HG02938 (cell line): ENCODE data around the gene PEX11G.
A peak's percentile ranks its signal among the peaks of the same experiment; 100 is the strongest.

Experiments used
- ATAC-seq: cut with Tn5 transposase; IDR thresholded peaks from one replicate; pipeline ENCODE4 v1.9.1; 2021; ENCODE audit warnings: mild to moderate bottlenecking, moderate library complexity; ENCODE audit not compliant: unreplicated experiment

The PEX11G gene

GRCh38 chr19:7488736-7489353, at the start of gene PEX11G:
PEX11G (minus strand) TSS chr19:7489035; CDS start chr19:7489010, 25 bp downstream.
- no peak for ATAC-seq

GRCh38 chr19:7535998-7536695, 47.3 kb upstream of the PEX11G start:
- no peak for ATAC-seq

DNA sequence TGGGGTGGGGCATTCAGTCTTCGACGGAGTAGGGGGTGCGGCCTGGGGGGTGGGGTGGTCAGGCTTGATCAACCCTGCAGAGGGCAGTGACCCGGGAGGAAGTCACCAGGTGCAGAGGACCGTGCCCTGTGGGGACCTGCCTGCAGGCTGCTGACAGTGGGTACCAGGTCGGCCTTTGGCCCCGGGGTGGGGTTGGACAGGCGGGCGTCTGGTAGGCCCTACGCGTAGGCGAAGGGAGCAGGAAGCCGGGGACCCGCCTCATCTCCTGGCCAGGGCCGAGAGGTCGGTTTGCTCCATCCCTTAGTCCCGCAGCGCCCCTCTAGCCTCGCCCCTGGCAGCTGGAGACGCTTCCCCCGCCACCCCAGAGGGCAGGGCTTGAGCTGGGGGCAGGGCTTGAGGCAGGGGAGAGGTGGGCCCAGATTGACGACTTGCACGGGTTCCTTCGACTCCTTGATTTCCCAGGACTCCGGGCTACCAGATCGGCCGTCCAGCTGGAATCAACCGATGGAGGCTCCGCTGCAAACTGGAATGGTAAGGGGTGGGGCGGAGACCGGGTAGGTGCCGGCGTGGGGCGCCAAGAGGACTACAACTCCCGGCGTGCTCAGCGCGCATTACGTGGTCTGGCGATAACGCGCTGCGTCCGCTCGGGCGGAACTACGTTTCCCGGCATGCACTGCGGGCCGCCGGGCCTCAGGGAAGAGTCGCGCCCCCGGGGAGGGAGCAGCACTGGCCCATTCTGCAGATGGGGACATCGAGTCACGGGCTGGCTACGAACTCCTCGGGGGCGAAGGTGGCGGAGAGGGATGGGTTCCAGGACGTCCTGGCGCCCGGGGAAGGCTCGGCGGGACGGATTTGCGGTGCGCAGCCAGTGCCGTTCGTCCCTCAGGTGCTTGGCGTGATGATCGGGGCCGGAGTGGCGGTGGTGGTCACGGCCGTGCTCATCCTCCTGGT, 46.5 kb upstream of the PEX11G start, which contains the start of gene PNPLA6:
Gene PNPLA6, plus strand, starts transcription at position 671 of the 951 bp plus-strand sequence. Its CDS starts 72 bp downstream, at position 743.
- peak; percentile 70 for ATAC-seq

DNA sequence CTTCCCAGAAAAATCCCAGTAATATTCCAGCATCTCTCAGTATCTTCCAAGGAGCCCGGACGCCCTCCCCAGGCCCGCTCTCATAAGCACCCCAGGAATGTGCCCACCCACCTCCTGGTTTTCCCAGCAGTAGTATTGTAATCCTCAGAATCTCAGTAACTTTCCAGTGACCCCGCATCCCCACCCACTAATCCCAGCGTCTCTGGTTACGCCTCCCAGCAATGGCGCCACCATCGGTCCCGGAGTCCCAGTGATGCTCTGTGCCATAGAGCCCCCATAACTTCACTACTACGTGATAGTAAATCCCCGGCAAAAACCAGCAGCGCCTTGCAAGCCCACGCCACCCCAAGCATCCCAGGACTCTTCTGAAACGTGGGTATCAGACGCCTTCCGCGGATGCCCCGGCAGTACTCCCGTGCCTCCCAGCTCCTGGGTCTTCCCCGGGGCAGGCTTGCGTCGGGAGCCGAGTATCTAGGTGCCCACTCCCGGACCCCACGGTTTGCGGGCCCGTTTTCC, 45.8 kb upstream of the PEX11G start:
- ATAC-seq, result no peak

DNA sequence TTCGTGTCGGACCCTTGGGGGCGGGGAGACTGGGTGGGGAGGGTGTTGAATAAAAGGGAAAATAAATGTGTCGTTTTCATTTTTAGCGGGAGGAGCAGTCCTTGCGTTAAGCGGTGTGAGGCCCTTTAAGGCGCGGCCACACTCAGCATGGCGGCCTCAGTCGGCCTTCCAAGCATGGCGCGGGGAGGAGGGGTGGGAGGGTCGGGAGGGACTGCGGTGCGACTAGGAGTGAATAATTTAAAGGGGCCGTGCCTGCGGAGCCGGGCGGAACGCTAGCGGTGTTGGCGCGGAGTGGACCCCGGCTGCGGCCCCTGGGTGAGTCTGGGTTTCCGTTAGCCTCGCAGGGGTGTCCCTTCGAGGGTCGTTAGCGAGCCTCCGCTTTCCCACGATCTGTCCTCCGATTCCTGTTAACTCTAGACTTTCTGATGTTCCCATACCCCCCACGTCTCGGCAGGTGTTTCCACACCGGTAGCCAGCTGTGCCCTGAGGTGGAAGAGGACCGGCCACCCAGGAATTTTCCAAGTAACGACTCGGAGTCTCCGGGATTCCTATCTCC, 45.2 kb upstream of the PEX11G start:
- ATAC-seq, result no peak

DNA sequence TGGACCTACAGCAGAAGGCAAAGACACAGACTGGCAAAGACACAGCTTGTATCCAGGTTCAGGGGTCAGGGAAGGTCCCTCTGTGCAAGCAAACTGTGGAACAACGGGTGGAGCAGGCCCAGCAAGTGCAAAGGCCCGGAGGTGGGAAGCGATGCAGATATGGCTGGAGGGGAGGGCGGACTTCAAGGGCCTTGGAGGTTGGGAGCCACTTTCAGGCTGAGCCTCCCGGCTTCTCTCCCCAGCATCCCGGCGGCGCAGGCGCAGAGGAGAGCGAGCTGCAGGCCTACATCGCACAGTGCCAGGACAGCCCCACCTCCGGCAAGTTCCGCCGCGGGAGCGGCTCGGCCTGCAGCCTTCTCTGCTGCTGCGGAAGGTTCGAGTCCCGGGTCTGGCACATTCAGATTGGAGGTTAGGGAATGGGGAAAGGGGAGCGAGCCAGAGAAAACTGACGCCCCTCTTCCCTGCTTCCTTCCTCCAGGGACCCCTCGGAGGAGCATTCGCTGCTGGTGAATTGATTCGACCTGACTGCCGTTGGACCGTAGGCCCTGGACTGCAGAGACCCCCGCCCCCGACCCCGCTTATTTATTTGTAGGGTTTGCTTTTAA, 44.5 kb upstream of the PEX11G start:
- no peak for ATAC-seq

GRCh38 chr19:7529610-7530490, 41.0 kb upstream of the PEX11G start:
- ATAC-seq, result no peak

DNA sequence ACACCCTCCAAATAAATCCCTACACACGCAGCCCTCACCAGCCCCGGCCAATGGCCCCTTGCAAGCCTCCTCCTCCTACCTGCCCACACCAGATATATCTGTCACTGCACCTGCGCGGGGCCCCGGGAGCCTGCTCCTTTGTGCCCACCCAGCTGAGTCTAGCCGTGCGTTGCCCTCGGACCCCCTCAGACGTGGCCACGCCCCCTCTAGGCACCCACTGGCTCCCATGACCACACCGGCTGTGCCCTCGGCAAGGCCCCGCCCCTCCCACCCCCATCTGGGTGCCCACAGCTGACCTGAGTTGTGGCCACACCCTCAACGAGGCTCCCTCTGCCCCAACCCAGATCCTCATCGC, 40.4 kb upstream of the PEX11G start:
- ATAC-seq, result no peak

DNA sequence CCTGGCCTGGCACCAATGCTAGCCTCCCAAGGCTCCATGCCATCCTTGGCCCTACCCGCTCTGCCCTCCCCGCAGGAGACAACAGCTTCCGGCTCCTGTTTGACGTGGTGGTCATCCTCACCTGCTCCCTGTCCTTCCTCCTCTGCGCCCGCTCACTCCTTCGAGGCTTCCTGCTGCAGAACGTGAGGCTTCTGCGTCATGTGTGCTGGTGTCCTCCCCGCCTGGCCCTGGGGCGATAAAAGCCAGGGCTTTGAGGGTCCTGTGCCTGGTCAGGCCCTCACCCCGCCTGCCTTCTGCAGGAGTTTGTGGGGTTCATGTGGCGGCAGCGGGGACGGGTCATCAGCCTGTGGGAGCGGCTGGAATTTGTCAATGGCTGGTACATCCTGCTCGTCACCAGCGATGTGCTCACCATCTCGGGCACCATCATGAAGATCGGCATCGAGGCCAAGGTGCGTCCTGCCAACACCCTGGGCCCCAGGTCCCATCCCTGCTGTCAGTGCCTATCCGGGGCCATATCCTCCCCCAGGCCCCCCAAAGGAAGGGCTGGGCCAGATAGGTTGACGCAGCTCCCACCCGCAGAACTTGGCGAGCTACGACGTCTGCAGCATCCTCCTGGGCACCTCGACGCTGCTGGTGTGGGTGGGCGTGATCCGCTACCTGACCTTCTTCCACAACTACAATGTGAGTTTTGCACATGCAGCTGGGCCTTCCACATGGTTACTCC, 39.8 kb upstream of the PEX11G start:
- no peak for ATAC-seq

DNA sequence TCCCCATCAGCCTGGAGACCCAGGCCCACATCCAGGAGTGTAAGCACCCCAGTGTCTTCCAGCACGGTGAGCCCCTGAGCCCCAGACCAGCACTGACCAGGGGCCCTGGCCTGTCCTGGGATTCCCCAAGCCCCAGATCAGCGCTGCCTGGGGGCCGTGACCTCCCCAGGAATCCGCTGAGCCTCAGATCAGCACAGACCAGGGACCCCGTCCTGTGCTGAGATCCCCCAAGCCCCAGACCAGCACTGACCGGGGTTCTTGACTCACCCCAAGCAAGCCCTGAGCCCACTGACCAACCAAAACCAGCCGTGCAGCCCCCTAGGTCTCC, 39.3 kb upstream of the PEX11G start:
- ATAC-seq, result no peak

GRCh38 chr19:7527516-7528191, 38.8 kb upstream of the PEX11G start:
- no peak for ATAC-seq

DNA sequence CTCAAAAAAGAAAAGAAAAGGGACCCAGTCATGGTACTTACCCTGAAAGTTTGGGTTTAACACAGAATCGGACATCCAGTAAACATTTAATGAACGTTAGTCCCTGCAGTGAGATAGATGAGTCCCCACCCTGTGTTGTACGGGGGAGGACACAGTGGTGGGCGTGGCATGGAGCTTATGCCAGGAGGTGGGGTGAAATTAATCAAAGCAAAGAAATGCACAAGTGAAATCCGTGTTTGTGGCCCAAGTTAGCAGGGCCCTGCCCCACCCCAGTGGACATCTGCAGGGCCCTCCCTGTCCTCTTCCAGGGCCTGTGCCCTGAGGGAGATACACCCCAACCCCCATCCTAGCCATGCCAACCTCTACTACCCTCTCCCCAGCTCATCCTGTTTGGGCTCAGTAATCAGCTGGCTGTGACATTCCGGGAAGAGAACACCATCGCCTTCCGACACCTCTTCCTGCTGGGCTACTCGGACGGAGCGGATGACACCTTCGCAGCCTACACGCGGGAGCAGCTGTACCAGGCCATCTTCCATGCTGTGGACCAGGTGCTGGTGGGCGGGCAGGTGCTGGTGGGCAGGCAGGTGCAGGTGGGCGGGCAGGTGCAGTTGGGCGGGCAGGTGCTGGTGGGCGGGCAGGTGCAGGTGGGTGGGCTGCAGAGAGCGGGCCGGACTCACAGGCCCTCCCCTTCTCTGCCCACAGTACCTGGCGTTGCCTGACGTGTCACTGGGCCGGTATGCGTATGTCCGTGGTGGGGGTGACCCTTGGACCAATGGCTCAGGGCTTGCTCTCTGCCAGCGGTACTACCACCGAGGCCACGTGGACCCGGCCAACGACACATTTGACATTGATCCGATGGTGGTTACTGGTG, 37.5 kb upstream of the PEX11G start:
- no peak for ATAC-seq

DNA sequence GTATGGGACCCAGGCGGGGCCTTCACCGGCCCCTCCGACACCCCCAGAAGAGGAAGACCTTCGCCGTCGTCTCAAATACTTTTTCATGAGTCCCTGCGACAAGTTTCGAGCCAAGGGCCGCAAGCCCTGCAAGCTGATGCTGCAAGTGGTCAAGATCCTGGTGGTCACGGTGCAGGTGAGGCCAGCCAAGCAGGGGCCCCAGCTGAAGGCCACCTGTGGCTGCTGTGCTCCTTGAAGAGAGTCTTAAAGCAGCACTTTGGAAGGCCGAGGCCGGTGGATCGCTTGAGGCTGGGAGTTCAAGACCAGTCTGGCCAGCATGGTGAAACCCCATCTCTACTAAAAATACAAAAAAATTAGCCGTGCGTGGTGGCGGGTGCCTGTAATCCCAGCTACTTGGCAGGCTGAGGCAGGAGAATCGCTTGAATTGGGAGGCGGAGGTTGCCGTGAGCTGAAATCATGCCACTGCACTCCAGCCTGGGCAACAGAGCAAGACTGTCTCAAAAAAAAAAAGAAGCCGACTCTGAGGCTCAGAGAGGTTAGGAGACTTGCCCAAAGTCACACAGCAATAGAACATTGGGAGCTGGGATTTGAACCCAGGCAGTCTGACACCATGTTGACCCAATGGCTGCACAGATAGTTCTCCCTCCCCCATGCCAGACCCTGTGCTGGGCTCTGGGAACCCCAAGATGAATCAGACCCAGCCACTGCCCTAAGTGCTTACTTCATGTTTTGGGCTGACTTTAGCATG, 36.3 kb upstream of the PEX11G start:
- no peak for ATAC-seq

DNA sequence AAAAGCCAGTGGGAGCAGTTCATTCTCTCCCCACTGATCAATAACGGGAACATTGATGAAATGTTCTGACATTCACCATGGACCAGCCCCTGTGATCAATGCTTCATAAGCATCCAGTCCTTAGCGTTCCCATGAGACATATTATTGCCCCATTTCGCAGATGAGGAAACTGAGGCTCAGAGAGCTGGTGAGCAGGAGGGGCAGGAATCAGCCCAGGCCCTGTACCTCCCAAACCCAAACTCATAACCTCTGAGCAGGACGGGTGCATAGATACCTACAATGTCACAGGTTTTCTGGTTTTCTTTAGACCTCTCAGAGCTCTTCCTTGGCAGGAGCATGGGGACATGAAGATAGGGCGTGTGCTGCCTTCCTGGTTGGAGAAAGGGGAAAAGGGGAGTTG, 35.7 kb upstream of the PEX11G start:
- ATAC-seq, result no peak

- ATAC-seq, result peak; percentile 4
These were observed 34.3 kb upstream of the PEX11G start for GRCh38 chr19:7522923-7523667.
